HG02852 (cell line): ENCODE data around the gene HS3ST1.
A peak's percentile ranks its signal among the peaks of the same experiment; 100 is the strongest.

Experiments
- ATAC-seq: cut with Tn5 transposase; IDR thresholded peaks from one replicate; pipeline ENCODE4 v1.9.1; 2021; ENCODE audit warnings: mild to moderate bottlenecking, moderate library complexity; ENCODE audit not compliant: unreplicated experiment

Gene HS3ST1

DNA sequence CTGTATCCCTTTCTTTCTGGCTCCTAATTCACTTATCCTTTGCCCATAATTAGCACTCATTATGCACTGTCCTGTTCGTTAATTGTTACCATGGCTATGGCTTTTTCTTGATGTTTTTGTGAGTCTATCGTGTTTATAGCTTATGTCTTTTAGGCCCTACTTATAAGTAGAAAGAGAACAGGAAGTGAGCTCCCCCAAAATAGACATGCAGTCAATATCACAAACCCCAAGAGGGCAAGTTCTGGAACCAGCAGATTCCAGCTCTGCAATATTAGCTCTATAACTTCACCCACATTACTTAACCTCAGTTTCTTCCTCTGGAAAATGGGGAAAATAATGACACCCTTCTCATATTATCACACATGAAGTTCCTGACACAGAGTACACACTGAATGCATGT is 7.4 kb upstream of the HS3ST1 start:
- ATAC-seq = peak; percentile 60

DNA sequence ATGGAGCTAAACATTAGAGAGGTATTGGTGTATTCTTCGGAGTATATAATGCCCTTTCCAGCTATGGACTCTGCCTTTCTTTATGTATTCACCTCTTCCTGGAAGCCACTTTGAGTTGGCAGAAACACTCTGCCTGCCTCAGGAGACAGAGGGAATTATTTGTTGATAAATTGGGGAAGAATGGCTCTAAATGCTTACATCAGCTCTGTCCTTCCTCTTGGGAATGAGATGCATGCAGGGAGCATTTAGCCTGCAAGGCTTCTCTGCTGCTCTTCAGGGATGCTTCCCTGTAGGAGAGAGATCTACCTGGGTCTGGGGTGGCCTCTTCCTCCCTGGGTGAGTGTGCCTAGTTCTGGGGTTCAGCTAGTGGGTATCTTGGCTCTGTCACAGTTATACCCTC is 6.9 kb upstream of the HS3ST1 start:
- ATAC-seq = no peak

DNA sequence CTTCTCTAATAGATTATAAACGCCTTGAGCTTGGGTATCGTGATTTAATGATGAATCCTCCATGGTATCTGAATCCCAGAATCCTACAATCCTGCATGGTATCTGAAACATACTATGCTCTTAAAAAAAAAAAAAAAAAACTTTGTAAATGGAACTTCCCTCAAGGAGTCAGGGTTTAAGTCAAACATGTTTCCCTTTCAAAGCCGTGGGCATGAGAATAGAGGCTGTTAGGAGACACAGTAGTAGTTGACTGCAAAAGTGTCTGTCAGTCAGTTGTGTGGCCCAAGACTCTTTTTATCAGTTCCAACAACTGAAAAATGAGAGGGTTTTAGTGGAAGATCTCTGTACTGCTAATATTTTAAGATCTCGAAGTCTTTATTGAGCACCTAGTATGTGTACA is 2.4 kb upstream of the HS3ST1 start:
- no peak for ATAC-seq

DNA sequence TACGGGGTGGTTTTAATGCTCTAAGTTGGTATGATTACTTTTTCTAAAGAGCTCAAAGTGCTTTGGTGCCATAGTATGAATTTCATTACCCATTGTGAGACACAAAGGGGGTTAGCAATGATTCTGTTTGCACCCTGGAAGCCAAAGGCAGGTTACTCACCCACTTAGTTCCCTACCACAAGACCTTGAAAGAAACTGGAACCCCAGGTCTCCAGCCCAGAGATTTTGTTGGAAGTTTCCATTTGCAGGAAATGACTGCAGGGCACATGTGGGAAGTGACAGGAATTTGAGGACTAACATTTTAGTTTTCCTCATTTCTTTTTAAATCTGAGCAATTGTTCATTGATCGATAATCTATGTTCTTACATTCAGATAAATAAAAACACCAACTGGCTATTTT is 1.8 kb upstream of the HS3ST1 start:
- ATAC-seq = no peak

DNA sequence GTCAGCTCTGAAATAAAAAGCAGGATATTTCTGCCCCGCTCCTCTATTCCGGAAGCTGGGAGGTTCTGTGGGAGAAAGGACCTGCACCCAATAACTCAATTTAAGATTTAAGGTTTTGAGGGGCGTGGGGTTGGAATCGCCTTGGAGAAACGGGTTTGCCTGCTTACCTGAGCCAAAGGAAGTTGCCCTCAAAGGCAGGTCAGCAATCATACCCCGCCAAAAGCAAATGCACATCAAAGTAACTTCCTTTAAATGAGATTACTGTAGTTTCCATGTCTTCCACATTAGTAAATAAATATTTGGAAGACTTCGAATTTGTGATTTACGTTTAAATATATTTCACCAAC is 978 bp upstream of the HS3ST1 start:
- ATAC-seq = no peak

DNA sequence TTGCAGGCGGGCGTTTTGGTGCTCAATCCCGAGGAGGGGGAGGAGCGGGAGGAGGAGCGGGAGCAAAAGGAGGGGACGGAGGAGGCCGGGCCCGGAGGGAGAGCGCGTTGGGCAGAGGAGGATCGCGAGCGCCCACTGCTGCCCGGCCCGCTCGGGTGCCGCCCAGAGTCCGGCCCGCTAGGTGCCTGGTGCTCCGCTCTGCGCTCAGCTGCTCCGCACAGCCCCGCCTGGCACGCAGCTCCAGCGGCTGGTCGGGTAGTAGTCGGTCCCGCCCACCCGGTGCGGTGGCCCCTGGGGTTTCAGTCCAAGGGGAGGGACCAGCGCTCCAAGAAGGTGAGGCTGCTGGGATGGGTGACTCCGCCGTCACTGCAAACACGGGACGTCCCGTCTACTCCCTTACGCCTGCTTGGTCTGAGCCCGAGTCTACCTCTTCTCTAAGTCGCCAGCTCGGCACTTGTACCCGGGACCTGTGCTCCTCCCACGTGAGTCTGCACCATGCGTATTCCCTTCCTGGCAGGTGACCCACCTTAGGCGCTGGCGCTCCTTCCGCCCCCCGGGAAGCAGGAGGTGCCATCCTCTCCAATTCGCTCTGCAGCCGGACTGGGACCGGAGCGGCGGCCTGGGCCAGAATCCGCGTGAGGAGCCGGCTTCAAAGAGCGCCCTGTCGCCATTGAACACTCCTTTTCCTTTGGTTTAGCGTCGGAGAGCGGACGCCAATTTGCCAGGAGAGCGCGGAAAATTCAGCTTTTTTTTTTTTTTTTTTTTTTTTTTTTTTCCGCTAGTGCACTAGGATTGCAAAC is 405 bp upstream of the HS3ST1 start:
- ATAC-seq = peak; percentile 66

DNA sequence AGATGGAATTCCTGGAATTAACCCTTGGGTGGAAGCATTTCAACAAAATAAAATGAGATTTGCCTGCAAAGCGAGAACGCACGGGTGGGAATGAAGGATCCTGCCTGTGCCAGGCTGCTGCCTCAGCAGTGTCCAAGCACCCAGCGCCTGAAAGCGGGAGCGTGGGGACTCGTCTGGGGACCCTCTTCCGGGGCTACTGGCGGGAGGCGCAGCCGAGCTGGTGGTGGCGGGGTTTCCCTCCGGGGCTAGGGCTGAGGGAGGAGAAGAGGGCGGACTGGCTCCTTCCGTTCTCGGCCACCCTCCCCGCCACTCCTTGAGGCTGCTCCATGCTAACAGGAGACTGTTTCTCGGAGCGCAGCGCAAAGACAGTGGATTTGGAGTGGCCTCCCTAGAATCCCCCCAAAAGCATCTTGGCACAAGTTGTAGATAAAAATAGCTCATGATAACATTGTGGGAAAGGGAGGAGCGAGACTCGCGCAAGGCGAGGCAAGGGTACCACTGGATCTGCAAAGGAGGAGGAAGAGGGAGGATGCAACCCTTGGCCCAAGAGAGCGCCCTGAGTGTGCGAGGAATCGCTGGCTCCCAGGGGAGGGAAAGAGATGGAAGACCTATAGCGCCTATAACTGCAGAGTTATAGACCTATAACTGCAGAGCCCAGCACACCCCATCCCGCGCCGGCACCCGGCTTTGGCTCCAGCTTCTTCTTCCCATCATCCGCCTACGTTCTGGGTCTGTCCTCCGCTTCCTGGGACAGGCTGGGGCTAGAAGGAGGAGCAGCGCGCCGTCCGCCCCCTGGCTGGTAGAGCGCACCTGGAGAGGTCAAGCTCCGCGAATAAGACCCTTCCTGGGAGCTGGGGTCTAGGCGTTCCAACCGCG is 1.3 kb downstream of the HS3ST1 start:
- no peak for ATAC-seq

DNA sequence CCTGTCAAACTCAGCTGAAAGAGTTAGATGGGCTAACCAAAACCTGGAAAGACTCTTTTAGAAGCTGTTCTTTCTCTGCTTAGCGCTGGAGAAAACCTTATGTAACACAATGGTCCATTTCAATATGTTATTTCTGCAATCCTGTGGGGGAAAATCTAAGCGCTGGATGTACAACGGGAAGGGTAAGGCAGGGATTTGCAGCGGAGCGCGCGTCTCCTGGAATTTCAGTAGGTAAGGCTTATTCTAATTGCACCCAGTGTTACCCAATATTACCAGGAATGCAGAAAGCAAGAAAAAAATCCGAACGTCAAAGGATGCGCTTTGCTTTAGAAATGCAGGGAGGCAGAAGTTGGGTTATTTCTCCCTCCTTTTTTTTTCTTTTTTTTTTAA is 2.0 kb downstream of the HS3ST1 start:
- ATAC-seq = no peak

DNA sequence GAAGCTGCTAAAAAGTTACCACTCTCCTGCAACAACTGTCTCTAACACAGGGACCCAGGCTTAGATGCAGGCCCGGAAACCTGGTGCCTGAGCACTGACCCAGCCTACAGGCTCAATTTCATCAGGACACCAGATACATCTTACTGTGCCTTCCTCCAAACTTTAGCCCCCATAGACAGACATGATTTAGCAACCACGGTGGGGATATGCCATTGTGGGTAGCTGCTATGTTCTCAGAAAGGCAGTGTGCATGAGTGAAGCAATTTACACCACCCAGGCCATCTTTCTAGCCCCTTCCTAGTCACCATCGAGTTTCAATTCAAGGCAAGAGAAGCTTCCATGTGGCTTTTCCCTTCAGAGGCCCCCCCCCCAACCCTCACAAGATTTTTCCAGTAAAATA is 2.7 kb downstream of the HS3ST1 start:
- ATAC-seq = no peak

DNA sequence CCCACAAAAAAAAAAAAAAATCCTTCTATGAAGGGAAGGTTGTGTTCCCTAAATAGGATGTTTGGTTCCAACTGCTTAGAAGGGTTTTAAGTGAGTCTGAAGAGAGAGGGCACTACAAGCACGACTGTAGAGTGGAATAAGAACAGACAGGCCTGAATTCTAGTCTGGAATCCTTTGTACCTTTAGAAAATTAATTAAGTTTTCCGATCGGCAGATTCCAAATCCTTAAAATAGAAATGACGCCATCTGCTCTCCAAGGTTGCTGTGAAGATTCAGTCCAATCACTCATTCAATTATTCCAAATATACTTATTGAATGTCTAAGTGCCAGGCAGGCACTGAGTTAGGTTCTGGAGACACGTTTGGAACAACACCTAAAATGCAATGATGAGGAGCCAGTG is 3.8 kb downstream of the HS3ST1 start:
- no peak for ATAC-seq

DNA sequence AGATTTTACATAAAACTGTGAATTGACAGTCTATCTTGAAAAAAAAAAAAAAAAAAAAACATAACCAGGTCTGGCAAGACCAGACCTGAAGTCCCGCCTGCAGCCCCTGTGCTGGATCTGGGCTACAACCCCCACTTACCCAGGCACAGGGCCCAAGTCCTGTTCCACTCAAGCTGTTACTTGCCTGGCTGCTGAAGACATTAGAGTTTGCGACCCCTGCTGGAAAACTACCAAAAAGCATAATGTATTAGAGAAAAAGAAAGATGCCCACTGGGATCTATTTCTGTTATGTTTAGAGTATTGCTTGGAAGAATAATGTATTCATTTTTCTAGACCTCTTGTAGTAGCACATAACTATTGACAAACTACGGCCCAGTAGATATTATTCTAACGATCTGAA is 4.7 kb downstream of the HS3ST1 start:
- ATAC-seq = no peak

DNA sequence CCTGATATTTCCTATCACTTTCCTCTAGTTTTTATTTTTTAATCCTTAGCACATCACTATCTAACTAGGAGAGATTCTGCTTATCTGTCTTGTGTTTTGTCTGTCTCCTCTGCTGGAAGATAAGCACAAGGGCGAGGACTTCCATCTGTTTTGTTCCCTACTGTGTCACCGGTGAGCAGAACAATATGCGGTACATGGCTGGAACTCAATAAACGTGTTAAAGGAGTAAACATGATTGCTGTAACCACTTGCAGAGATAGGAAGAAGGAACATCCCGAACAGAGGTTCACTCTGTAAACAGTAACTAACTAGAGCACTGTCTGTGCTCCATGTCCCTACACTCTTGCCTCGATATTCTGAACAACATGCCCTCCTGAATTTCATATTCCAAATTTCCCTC is 5.2 kb downstream of the HS3ST1 start:
- no peak for ATAC-seq

DNA sequence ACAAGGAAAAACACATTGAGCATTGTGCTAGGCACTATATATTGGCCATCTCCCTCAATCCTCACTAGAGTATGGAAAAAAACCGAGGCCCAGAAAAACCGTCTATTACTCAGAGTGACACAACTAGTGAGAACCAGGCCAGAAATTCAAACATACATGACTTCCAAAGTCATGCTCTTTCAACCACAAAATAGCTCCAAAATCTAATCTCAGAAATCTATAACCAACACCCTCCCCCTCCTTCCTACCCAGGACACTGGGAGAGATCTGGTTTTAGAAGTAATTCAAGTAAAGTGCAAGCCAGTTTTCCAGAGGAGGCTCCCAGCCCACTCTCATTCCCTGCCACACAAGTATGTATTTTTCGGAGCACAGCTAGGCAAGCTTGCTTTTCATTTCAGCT is 7.6 kb downstream of the HS3ST1 start:
- no peak for ATAC-seq

DNA sequence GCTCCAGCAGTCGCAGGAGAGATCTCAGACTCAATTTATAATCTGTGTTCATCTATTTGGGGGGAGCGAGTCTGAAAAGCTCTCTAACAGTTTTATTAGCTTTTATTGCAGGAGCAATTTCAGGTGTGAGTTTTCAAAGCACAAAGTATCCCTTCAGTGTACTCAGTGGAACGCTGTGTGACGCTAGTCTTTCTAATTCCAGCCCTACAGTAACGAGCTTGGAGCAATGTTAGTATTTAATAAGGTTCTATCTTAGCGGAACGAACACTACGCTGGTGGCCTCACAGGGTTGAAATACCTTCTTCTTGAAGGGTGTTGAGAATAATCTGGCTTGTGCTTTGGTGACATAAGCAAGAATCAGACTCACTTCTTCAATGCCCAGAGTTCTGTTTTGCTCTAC is 8.4 kb downstream of the HS3ST1 start:
- ATAC-seq = no peak

DNA sequence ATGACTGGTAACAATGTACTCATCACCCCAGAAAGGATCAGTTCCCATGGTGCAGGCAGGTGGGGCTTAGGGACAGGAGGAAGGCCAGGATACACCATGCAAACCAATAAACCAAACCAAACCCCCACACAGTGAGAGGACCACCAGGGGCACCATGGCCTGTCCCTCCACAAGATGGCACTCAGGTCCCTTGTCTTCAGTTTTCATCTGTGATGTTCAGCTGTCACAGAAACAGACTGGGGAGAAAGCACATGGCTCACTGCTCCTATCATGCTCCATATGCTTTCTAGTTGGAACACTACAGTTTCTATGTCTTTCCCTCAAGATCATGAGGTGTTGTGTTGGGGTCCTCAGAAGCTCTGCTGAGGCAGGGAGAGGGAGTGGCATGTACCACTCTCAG is 10.1 kb downstream of the HS3ST1 start:
- no peak for ATAC-seq

DNA sequence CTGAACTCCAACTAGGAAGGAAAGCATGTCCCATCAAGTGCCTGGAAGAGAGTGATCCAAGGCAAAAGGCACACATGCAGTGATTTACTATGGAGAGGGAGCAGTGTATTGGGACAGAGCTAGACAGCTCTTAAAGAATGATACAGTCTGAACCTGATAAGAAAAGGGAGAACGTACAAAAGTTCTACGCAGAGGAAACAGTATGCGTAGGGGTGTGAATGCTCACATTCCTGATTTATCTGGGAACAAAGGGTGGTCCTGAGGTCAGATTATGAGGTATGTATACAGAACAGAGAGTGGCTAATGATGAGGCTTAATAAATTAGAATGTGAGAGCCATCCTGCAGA is 12.0 kb downstream of the HS3ST1 start:
- no peak for ATAC-seq

DNA sequence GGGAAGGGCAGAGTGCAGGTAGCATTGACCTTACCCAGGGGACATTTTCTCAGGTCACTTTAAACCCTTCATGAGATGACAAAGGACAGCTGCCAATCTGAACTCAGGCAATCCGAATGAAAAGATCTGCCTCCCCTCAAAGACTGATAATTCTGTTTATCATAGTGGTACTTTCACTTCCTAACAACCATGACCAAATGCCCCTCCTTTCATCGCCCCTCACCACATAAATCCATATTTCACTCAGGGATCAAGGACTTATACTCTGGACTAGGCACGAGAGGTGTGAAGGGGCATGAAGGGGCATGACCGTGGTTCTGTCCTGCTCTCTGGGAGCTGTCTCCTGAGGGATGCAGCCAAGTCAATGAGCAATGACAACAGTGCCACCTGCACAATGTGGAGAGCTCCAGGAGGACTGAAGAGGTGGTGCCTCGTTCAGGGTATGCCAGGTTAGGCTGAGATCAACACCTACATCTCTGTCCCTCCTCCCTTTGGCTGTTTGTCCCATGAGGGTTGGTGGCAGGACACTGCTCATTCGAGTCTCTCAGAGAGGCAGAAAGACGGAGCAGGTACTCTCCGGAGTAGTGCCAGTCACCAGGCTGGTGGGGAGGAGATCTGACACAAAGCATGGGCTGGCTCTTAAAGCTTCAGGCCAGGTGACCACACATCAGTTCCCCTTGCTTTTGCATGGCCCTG is 12.5 kb downstream of the HS3ST1 start:
- peak; percentile 31 for ATAC-seq

DNA sequence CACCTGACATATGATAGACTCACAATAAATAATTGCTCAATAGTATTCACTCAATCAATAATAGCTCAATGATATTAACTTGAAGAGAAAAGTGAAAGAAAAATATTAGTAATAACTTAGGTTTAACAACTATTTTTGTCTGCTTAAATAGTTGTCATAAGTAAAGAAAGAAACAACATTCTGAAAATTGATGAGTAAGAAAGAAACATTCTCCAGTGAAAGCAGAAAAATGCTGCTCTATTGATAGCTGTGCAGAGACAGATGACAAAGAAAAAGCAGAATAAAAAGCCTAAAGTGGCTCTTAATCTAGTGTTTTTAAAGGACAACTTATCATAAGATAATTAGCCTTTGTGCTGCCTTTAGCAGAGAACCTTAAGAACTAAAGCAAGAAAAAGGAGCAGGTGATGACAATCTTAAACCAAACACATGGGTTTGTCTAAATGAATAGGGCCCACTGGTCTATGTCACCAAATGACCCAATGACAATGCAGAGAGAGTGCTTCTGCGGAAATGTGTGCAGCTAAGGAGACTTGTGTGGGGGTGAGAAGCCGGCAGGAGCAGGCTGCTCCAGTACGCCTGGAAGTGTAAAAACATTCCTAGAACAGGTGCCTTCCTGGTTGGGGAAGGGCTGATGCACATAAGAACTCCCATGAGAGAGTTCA is 13.2 kb downstream of the HS3ST1 start:
- ATAC-seq = peak; percentile 86

DNA sequence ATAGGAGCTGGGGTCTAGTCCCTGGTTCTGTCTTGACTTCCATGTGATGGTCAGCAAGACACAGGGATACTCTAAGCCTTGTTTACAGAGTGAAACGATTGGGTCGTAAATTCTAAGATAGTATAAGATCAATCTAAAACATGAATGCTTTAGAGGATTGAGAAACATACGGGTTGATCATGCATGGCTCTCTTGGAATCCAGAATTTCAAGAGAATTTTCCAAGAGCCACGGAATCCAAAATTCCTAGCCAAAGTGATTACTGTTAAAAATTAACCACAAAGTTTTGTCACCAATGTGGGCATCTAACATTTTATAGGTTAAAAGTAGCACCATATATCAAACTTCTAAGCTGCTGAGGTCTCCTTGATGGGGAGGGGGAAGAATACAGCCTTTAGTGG is 16.5 kb downstream of the HS3ST1 start:
- ATAC-seq = no peak

DNA sequence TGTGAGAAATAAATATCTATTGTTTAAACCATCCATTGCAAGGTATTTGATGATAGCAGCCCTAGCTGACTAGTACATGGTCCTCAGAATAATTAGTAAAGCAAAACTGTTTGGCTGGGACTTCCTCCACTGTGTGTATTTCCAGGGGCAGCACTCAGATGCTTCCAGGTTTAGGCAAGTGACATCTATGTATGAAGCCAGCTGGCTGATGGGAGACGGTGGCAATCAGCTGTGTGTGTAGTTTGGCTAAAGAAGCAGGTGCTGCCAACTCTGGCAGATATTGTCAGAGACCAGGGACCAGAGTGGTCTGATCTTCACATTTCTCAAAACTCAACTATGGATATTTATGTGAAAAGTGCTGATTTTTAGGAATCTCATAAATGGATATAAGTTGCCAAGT is 19.1 kb downstream of the HS3ST1 start:
- no peak for ATAC-seq

DNA sequence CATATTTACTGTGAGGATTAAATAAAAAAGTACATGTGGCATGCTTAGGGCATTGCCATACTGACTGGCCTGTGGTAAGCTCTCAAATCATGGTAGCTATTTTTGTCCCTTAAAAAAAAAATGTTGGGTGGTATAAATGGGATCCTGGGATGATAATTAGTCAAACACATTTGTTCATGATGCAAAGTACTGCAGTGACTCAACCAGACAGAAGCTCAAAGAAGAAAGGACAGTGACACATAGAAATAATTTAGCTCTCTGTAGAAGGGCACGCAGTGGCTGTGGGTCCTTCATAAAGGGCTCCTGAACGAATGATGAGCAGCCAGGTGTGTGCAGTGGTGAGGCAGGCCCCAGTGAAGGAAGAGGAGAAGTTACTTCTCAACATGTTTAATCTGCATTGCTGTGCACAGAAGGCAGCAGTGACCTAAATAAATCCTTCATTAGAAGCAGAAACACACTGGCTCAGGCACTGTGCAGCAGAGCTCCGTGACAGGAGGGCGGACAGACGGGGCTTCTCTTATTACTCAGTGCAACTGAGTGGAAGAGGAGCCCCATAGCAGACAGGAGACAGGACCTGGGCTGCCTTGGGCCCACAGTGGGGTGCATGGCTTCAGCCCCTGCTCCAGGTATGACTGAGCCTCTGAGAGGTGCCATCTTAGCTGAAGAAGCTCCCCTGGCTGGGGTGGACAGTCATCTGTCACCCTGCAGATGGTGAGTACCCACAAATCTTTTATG is 20.3 kb downstream of the HS3ST1 start:
- ATAC-seq = no peak
